Neutrophil (primary cell): ENCODE data around the gene SETDB2.

Experiments used
- H3K27ac ChIP-seq: fragments of 200-600 bp; sonication (generic); 2 replicates; pipeline ENCODE4 v1.5.1; 2016; ENCODE audit warnings: mild to moderate bottlenecking, moderate library complexity
- H3K27me3 ChIP-seq: fragments of 200-600 bp; sonication (generic); 2 replicates; pipeline ENCODE4 v1.6.0; 2016; ENCODE audit warnings: mild to moderate bottlenecking
- H3K36me3 ChIP-seq: fragments of 200-600 bp; sonication (generic); 2 replicates; pipeline ENCODE4 v1.5.1; 2017
- H3K4me1 ChIP-seq, 2 experiments: fragments of 200-600 bp in 1 of 2; sonication (generic) in 1 of 2; 1 replicate in 1 of 2; 2 replicates in 1 of 2; pipeline versions ENCODE4 v1.5.1 to v1.6.1; 2013 to 2016; ENCODE audit warnings: low read depth in 1 of 2, low read length in 1 of 2, mild to moderate bottlenecking in 1 of 2, moderate library complexity in 1 of 2; ENCODE audit not compliant: control insufficient read depth in 1 of 2, insufficient read depth in 1 of 2
- H3K4me3 ChIP-seq, 2 experiments: fragments of 200-600 bp in 1 of 2; sonication (generic) in 1 of 2; 1 replicate in 1 of 2; 2 replicates in 1 of 2; pipeline ENCODE4 v1.5.1; 2013 to 2016; ENCODE audit warnings: low read depth in 1 of 2, low read length in 1 of 2, mild to moderate bottlenecking in 1 of 2, moderate library complexity in 1 of 2
- H3K9me3 ChIP-seq: fragments of 200-600 bp; sonication (generic); 2 replicates; pipeline ENCODE4 v1.5.1; 2016
- CTCF ChIP-seq: fragments of 200-600 bp; sonication (generic); IDR thresholded peaks from 2 replicates; pipeline ENCODE4 v1.5.1; 2016; ENCODE audit warnings: antibody characterized with exemption

Gene SETDB2

DNA sequence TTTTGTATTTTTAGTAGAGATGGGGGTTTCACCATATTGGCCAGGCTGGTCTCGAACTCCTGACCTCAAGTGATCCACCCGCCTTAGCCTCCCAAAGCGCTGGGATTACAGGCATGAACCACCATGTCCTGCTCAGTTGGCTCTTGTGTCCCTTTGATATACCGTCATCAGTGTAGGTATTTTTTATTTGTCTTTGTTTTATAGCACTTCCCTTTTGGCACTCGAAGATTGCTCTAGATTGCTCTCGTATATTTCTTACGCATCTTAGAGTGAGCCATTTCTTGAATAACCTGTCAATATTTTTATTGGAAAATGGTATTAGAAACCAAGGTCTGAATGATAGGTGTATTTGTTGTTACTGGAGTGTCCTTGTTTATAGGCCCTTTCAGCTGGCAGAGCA, 9.4 kb downstream of the SETDB2 start:
- no peak for TF ChIP-seq CTCF
- Histone ChIP-seq H3K27ac (no peak overlapping the region), H3K4me1 (no peaks in the 10 kb centered on the region)

GRCh38 chr13:49454388-49455006, 10.4 kb downstream of the SETDB2 start:
- no peaks in the 10 kb centered on the region for H3K9me3 ChIP-seq
- H3K27ac ChIP-seq, result no peak overlapping the region
- TF ChIP-seq CTCF, result no peak
- no peaks in the 10 kb centered on the region for H3K27me3 ChIP-seq
- H3K4me1 ChIP-seq, result no peaks in the 10 kb centered on the region
- no peak overlapping the region for H3K4me3 ChIP-seq
- H3K36me3 ChIP-seq, result no peaks in the 10 kb centered on the region

More for the DNA sequence above, 9.4 kb downstream of the SETDB2 start:
- Histone ChIP-seq H3K9me3 (no peaks in the 10 kb centered on the region), H3K36me3 (no peaks in the 10 kb centered on the region), H3K4me3 (no peak overlapping the region), H3K27me3 (no peaks in the 10 kb centered on the region)

DNA sequence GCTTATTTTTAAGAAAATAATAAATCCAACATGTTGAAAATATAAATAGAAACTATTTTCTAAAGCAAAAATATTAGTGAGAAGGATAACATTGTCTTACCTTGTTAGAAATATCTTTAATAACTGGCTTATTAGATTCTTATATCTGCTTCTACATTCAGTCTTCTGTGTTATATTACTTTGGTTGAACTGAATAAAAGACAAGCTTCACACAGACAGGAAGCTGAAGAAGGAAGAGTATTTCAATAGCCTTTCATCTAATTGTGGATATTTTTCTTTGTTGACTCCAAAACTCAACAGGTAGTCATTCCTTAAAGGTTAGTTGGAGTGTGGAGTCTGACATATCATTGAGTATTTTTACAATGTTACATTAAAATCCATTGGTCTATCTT, 10.9 kb downstream of the SETDB2 start:
- Histone ChIP-seq H3K9me3 (no peaks in the 10 kb centered on the region), H3K27me3 (no peaks in the 10 kb centered on the region), H3K4me3 (no peak overlapping the region), H3K36me3 (no peaks in the 10 kb centered on the region), H3K4me1 (no peaks in the 10 kb centered on the region), H3K27ac (no peak overlapping the region)
- no peak for TF ChIP-seq CTCF

GRCh38 chr13:49456156-49456555, 12.1 kb downstream of the SETDB2 start:
- no peak for TF ChIP-seq CTCF
- Histone ChIP-seq H3K4me1 (no peaks in the 10 kb centered on the region), H3K9me3 (no peaks in the 10 kb centered on the region), H3K36me3 (no peaks in the 10 kb centered on the region), H3K27me3 (no peaks in the 10 kb centered on the region), H3K4me3 (no peak overlapping the region), H3K27ac (no peak overlapping the region)

GRCh38 chr13:49457221-49457620, 13.1 kb downstream of the SETDB2 start:
- no peaks in the 10 kb centered on the region for H3K4me1 ChIP-seq
- H3K27me3 ChIP-seq, result no peaks in the 10 kb centered on the region
- no peaks in the 10 kb centered on the region for H3K9me3 ChIP-seq
- TF ChIP-seq CTCF, result no peak
- H3K27ac ChIP-seq, result no peak overlapping the region
- no peak overlapping the region for H3K4me3 ChIP-seq
- H3K36me3 ChIP-seq, result peaks cover 9% of the 10 kb centered on the region

GRCh38 chr13:49459580-49459979, 15.5 kb downstream of the SETDB2 start:
- no peak overlapping the region for H3K4me3 ChIP-seq
- no peaks in the 10 kb centered on the region for H3K4me1 ChIP-seq
- H3K9me3 ChIP-seq, result no peaks in the 10 kb centered on the region
- H3K27ac ChIP-seq, result no peak overlapping the region
- peaks cover 18% of the 10 kb centered on the region for H3K36me3 ChIP-seq
- TF ChIP-seq CTCF, result no peak
- H3K27me3 ChIP-seq, result no peaks in the 10 kb centered on the region
